ENCODE measurements around the gene PPP6R2.
A peak's percentile ranks its signal among the peaks of the same experiment; 100 is the strongest.
"Not testable (repeated sequence)": the region's sequence is repeated elsewhere in the genome, so short reads cannot be mapped to it uniquely, and the experiment has no call there.

The PPP6R2 gene

DNA sequence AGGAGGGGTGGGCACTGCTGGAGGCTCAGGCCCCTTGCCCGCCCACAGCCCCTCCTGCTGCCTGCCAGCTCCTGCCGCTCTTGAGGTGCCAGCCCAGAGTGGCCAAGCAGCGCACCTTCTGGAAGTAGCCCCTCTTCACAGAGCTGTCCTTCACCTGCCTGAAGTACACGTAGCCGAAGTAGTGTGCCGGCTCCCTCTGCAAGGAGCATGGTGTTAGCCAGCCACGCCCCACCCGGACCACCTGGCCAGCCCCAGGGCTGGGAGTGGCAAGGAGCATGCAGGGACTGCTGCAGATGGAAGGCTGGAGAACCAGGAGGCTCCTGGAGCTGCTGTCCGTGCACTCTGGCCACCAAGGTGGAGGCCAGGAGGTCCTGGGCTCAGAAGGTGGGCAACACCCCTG is 25.9 kb upstream of the PPP6R2 start:
- DNase-seq (ENCODE audit: low read depth in 2 of 2, low spot score in 1 of 2) = no peak

GRCh38 chr22:50317674-50318073 is 25.5 kb upstream of the PPP6R2 start:
- no peak for DNase-seq (ENCODE audit: low read depth in 2 of 2, low spot score in 1 of 2)

DNA sequence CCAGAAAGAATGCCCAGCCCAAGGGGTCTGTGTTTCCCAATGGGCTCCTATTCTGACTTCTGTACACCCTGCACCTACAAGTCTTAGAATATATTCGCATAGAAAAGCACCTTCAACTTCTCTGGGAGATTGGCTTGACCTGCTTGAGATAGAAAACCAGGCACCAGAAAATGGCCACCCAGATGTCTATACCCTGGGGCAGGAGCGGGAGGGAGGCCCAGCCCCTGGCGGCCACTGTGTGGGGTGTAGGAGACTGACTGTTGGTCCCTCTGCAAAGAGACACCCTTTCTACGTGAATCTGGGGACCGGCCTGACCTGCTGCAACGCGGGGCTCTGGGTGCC is 24.8 kb upstream of the PPP6R2 start:
- no peak for DNase-seq (ENCODE audit: low read depth in 2 of 2, low spot score in 1 of 2)

DNA sequence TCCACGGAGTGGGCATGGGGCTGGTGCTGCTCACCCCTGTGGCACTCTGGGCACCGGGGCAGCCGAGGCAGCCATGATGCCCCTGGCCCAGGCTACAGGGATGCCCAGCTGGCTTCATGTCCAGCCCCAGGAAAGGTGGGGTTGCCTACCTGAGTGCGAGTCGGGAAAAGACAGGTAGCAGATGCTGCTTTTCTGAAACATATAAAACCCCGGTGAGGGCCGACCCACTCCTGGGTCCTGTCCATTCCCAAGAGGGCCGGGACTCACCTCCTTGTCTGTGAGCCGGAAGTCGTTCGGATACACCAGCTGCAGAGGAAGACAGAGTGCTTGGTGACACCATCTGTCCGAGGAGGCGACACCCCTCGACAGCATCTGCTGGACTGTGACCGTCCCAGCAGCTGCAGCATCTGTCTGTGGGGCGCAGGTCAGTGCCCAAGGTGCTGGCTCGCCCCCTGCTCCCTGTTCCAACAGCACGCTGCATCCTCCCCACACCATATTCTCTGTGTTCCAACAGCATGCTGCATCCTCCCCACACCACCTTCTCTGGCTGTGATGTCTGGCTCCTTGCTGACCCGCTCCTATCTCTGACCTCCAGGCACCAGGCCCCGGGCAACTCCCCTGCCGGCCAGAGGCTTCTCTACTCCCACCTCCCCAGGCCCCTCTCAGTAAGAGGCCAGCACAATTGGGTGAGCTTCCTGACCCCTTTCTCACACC is 24.3 kb upstream of the PPP6R2 start:
- DNase-seq (ENCODE audit: low read depth in 2 of 2, low spot score in 1 of 2) = no peak

DNA sequence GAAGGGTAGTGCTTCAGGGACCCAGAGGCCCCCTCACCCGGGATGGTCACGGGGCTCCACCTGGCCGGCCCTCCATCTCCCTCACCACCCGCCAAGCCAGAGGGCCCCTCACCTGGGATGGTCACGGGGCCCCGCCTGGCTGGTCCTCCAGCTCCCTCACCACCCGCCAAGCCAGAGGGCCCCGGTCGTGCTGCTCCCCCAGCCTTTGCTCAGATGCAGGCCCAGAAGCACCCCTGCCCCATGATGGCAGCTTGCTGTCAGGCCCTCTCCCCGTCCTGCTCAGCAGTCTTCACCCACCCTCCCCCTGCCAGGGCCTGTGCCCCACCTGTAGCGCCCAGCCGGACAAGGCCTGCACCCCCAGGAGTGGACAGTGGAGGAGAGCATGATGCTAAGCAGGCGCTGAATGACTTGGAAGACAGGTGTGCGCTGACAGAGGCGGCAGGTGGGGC is 23.6 kb upstream of the PPP6R2 start:
- no peak for DNase-seq (ENCODE audit: low read depth in 2 of 2, low spot score in 1 of 2)

- DNase-seq (ENCODE audit: low read depth in 2 of 2, low spot score in 1 of 2) = no peak
Observed at GRCh38 chr22:50320116-50320515, 23.0 kb upstream of the PPP6R2 start.

DNA sequence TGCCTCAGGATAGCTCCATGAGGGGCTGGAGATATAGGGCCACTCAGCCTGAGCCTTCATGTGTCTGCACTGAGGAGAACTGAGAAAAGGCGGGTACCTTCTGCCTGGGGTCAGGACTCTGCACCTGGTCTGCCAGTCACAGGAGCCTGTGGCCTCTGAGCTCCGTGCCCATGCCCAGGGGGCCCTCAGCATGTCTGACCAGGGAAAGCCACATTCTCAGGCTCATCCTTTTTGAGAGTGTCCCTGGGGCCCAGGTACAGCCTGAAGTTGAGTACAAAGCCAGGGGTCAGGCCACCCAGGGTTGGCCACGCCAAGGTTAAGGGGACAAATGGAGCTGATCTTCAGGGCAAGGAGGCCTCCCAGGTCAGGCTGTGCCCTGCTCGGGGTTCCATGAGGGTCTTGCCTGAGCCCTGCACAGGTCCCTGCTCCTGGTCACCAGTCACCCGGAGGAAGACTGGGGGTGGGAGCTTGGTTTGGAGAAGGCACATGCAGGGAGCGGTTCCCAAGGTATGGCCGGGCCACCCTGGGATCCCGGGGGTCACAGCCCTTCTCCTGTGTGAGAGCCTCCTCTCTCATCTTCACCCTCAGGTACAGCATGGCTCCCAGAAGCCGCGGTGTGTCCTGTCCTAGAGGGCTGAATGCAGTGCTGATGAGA is 22.3 kb upstream of the PPP6R2 start:
- no peak for DNase-seq (ENCODE audit: low read depth in 2 of 2, low spot score in 1 of 2)

- not testable (repeated sequence) for DNase-seq (ENCODE audit: low read depth in 2 of 2, low spot score in 1 of 2)
Observed at GRCh38 chr22:50322382-50323104, 20.6 kb upstream of the PPP6R2 start.

- no peak for DNase-seq (ENCODE audit: low read depth in 2 of 2, low spot score in 1 of 2)
Observed at GRCh38 chr22:50323900-50324299, 19.2 kb upstream of the PPP6R2 start.

- DNase-seq (ENCODE audit: low read depth in 2 of 2, low spot score in 1 of 2) = no peak
Observed at GRCh38 chr22:50325444-50326224, 17.5 kb upstream of the PPP6R2 start.

GRCh38 chr22:50326225-50326955 is 16.7 kb upstream of the PPP6R2 start:
- no peak for DNase-seq (ENCODE audit: low read depth in 2 of 2, low spot score in 1 of 2)

GRCh38 chr22:50326956-50327710 is 16.0 kb upstream of the PPP6R2 start, which contains the start of gene DENND6B:
DENND6B (minus strand) TSS chr22:50327012; CDS start chr22:50326988, 24 bp downstream.
- peak in 1 of 2 donors; percentile 34 for DNase-seq (ENCODE audit: low read depth in 2 of 2, low spot score in 1 of 2)

GRCh38 chr22:50327711-50328019 is 15.5 kb upstream of the PPP6R2 start:
- DNase-seq (ENCODE audit: low read depth in 2 of 2, low spot score in 1 of 2) = no peak

DNA sequence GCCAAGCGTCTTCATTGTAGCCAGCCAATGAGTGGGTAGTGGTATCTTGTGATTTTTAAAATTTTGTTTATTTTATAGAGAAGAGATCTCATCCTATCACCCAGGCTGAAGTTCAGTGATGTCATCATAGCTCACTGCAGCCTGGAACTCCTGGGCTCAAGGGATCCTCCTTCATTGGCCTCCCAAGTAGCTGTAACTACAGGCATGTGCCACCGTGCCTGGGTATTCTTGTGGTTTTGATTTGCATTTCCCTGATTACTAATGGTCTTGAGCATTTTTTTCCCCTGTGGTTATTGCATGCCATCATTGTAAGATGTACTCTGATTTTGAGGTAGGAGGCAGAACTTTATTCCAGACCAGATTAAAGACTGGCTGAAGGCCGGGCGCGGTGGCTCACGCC is 13.9 kb upstream of the PPP6R2 start:
- DNase-seq (ENCODE audit: low read depth in 2 of 2, low spot score in 1 of 2) = no peak

DNA sequence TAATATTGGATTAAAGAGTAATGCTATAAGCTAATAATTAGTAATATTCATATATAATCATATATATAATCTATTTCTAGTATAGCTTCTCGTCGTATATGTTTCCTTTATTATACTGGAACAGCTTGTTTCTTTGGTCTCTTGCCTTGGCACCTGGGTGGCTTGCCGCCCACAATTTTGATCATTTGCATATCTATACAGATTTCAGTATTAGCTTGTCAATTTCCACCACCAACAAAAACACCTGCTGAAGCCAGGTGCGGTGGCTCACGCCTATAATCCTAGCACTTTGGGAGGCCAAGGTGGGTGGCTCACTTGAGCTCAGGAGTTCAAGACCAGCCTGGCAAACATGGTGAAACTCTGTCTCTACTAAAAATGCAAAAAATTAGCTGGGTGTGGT is 8.7 kb upstream of the PPP6R2 start:
- DNase-seq (ENCODE audit: low read depth in 2 of 2, low spot score in 1 of 2) = not testable (repeated sequence)

DNA sequence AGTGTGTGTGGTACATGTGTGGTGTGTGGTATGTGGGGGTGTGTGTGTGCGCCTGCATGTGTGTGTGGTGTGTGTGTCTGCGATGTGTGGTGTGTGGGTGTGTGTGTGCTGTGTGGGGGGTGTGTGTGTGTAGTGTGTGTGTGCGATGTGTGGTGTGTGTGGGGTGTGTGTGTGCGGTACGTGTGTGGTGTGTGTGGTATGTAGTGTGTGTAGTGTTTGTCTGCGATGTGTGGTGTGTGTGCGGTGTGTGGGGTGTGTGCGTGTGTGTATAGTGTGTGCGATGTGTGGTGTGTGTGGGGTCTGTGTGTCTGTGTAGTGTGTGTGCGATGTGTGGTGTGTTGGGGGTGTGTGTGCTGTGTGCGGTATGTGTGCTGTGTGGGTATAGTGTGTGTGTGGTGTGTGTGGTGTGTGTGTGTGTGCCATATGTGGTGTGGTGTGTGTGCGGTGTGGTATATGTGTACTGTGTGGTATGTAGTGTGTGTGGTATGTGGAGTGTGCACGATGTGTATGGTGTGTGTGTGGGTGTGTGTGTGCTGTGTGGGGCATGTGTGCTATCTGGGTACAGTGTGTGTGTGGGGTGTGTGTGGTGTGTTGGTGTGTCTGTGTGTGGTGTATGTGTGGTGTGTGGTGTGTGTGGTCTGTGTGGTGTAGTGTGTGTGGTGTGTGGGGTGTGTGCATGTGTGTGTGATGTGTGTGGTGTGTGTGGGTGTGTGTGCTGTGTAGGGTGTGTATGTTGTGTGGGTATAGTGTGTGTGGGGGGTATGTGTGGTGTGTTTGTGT is 5.7 kb upstream of the PPP6R2 start:
- DNase-seq (ENCODE audit: low read depth in 2 of 2, low spot score in 1 of 2) = no peak

DNA sequence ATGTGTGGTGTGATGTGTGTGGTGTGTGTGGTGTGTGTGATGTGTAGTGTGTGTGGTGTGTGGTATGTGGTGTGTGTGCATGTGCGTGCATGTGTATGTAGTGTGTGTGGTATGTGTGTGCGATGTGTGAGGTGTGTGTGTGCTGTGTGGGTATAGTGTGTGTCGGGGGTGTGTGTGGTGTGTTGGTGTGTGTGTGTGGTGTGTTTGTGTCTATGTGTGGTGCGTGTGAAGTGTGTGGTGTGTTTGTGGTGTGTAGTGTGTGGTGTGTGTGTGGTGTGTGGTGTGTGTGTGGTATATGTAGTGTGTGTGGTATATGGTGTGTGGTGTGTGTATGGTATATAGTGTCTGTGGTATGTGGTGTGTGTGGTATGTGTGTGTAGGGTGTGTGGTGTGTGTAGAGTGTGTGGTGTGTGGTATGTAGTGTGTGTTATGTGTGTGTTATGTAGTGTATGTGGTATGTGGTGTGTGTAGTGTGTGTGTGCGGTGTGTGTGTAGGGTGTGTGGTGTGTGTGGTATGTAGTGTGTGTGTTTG is 5.0 kb upstream of the PPP6R2 start:
- DNase-seq (ENCODE audit: low read depth in 2 of 2, low spot score in 1 of 2) = no peak

- no peak for DNase-seq (ENCODE audit: low read depth in 2 of 2, low spot score in 1 of 2)
Observed at GRCh38 chr22:50338860-50339462, 4.2 kb upstream of the PPP6R2 start.
